IPS-15b (cell line): ENCODE measurements around the gene MEIS3.

Source experiments
- H3K27me3 ChIP-seq: one replicate; pipeline ENCODE4 v1.6.1; 2013; ENCODE audit warnings: low read length; ENCODE audit not compliant: control insufficient read depth, insufficient read depth
- H3K36me3 ChIP-seq: one replicate; pipeline ENCODE4 v1.6.1; 2013; ENCODE audit warnings: low read length; ENCODE audit not compliant: control insufficient read depth, insufficient read depth
- H3K4me1 ChIP-seq: one replicate; pipeline ENCODE4 v1.6.1; 2013; ENCODE audit warnings: mild to moderate bottlenecking, low read length; ENCODE audit not compliant: control insufficient read depth, insufficient read depth
- H3K4me3 ChIP-seq: one replicate; pipeline ENCODE4 v1.5.1; 2013; ENCODE audit warnings: low read depth, low read length
- H3K9ac ChIP-seq: one replicate; pipeline ENCODE4 v1.6.1; 2013; ENCODE audit warnings: low read depth, mild to moderate bottlenecking, low read length
- H3K9me3 ChIP-seq: one replicate; pipeline ENCODE4 v1.6.1; 2013; ENCODE audit warnings: mild to moderate bottlenecking, low read length; ENCODE audit not compliant: control insufficient read depth, insufficient read depth

MEIS3 gene

GRCh38 chr19:47446534-47447469 lies 27.5 kb upstream of the MEIS3 start:
- Histone ChIP-seq H3K9ac (no peak overlapping the region), H3K36me3 (no peaks in the 10 kb centered on the region), H3K9me3 (no peaks in the 10 kb centered on the region), H3K4me1 (peaks cover 9% of the 10 kb centered on the region), H3K4me3 (peak overlapping the region; percentile 77), H3K27me3 (peaks cover 5% of the 10 kb centered on the region)

GRCh38 chr19:47445937-47446402 lies 26.6 kb upstream of the MEIS3 start:
- Histone ChIP-seq H3K4me3 (peak overlapping the region; percentile 45), H3K4me1 (peaks cover 9% of the 10 kb centered on the region), H3K27me3 (peaks cover 5% of the 10 kb centered on the region), H3K9ac (no peak overlapping the region), H3K36me3 (no peaks in the 10 kb centered on the region), H3K9me3 (no peaks in the 10 kb centered on the region)

GRCh38 chr19:47445527-47445926 lies 26.2 kb upstream of the MEIS3 start:
- H3K9ac ChIP-seq, result no peak overlapping the region
- H3K4me1 ChIP-seq, result peaks cover 9% of the 10 kb centered on the region
- no peaks in the 10 kb centered on the region for H3K9me3 ChIP-seq
- peak overlapping the region; percentile 45 for H3K4me3 ChIP-seq
- no peaks in the 10 kb centered on the region for H3K36me3 ChIP-seq
- peaks cover 5% of the 10 kb centered on the region for H3K27me3 ChIP-seq

- Histone ChIP-seq H3K4me3 (no peak overlapping the region), H3K36me3 (no peaks in the 10 kb centered on the region), H3K9ac (no peak overlapping the region), H3K27me3 (peaks cover 5% of the 10 kb centered on the region), H3K9me3 (no peaks in the 10 kb centered on the region), H3K4me1 (peaks cover 9% of the 10 kb centered on the region)
Measured at GRCh38 chr19:47444388-47444821, 25.1 kb upstream of the MEIS3 start.

GRCh38 chr19:47443331-47443730 lies 24.0 kb upstream of the MEIS3 start:
- no peaks in the 10 kb centered on the region for H3K9me3 ChIP-seq

GRCh38 chr19:47438793-47439220 lies 19.5 kb upstream of the MEIS3 start:
- Histone ChIP-seq H3K4me3 (no peak overlapping the region), H3K4me1 (peaks cover 4% of the 10 kb centered on the region), H3K9me3 (no peaks in the 10 kb centered on the region), H3K27me3 (no peaks in the 10 kb centered on the region), H3K9ac (no peak overlapping the region), H3K36me3 (no peaks in the 10 kb centered on the region)

More at GRCh38 chr19:47443331-47443730, 24.0 kb upstream of the MEIS3 start:
- no peak overlapping the region for H3K9ac ChIP-seq
- H3K4me1 ChIP-seq, result peaks cover 2% of the 10 kb centered on the region
- no peak overlapping the region for H3K4me3 ChIP-seq
- no peaks in the 10 kb centered on the region for H3K36me3 ChIP-seq
- peaks cover 5% of the 10 kb centered on the region for H3K27me3 ChIP-seq

GRCh38 chr19:47437500-47437899 lies 18.2 kb upstream of the MEIS3 start:
- Histone ChIP-seq H3K9ac (no peak overlapping the region), H3K4me3 (no peak overlapping the region), H3K9me3 (no peaks in the 10 kb centered on the region), H3K36me3 (no peaks in the 10 kb centered on the region), H3K4me1 (peaks cover 4% of the 10 kb centered on the region), H3K27me3 (no peaks in the 10 kb centered on the region)

- H3K9ac ChIP-seq, result no peak overlapping the region
- H3K27me3 ChIP-seq, result no peaks in the 10 kb centered on the region
- no peaks in the 10 kb centered on the region for H3K36me3 ChIP-seq
- peaks cover 4% of the 10 kb centered on the region for H3K4me1 ChIP-seq
- no peak overlapping the region for H3K4me3 ChIP-seq
- no peaks in the 10 kb centered on the region for H3K9me3 ChIP-seq
Measured at GRCh38 chr19:47436712-47437401, 17.5 kb upstream of the MEIS3 start.

- H3K4me1 ChIP-seq, result peaks cover 4% of the 10 kb centered on the region
- no peaks in the 10 kb centered on the region for H3K36me3 ChIP-seq
- H3K9ac ChIP-seq, result no peak overlapping the region
- H3K27me3 ChIP-seq, result peaks cover 1% of the 10 kb centered on the region
- H3K4me3 ChIP-seq, result no peak overlapping the region
- H3K9me3 ChIP-seq, result no peaks in the 10 kb centered on the region
Measured at GRCh38 chr19:47435883-47436417, 16.6 kb upstream of the MEIS3 start.

GRCh38 chr19:47435196-47435595 lies 15.9 kb upstream of the MEIS3 start:
- Histone ChIP-seq H3K27me3 (peaks cover 9% of the 10 kb centered on the region), H3K4me1 (peaks cover 4% of the 10 kb centered on the region), H3K36me3 (no peaks in the 10 kb centered on the region), H3K9me3 (no peaks in the 10 kb centered on the region), H3K9ac (no peak overlapping the region), H3K4me3 (no peak overlapping the region)

GRCh38 chr19:47434088-47434487 lies 14.8 kb upstream of the MEIS3 start:
- Histone ChIP-seq H3K4me1 (peaks cover 4% of the 10 kb centered on the region), H3K4me3 (no peak overlapping the region), H3K36me3 (no peaks in the 10 kb centered on the region), H3K9ac (no peak overlapping the region), H3K9me3 (no peaks in the 10 kb centered on the region), H3K27me3 (peaks cover 18% of the 10 kb centered on the region)
